HG03025 (cell line): Measurements from ENCODE around the gene MYT1.

Experiments
- ATAC-seq: cut with Tn5 transposase; IDR thresholded peaks from one replicate; pipeline ENCODE4 v1.9.1; 2021; ENCODE audit warnings: mild to moderate bottlenecking, moderate library complexity; ENCODE audit not compliant: unreplicated experiment, low FRiP score

The MYT1 gene

DNA sequence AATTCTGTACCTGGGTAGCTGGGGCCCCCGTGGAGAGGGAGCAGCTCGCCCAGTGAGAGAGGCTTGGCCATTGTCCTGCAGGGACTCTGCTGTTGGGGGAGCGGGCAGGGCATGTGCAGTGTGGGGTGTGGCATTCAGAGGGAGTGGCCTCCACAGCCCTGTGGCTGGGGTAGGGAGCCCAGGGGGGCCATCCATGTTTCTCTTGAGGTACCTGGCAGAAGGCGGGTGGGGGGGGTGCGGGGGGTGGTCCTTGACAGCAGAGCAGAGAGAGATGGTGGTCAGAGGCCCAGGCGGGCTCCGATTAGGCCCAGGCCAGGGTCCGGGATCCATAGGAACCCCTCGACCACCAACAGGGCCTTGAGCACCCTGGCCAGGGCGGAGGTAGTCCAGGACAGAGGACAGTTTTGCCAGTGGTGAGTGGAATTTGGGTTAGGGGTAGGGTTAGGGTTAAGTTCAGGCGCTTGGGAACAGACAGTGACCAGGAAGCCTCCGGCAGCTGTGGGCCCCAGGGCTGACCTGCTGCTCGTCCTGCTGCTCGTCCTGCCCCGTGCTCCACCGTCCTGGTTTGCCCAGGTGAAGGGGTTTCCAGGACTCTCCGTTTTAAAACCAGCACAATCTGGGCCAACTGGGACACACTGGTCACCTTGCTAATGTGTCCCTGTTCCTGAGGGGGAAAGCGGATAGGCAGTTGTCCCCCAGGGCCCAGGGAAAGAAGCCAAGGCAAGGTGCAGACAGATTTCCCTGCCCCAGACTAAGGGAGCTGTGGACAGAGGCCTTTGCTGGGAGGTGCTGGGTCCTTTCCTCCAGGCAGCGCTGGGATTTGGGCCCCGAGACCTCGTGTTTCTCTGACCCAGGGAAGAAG, 24.8 kb upstream of the MYT1 start:
- no peak for ATAC-seq

DNA sequence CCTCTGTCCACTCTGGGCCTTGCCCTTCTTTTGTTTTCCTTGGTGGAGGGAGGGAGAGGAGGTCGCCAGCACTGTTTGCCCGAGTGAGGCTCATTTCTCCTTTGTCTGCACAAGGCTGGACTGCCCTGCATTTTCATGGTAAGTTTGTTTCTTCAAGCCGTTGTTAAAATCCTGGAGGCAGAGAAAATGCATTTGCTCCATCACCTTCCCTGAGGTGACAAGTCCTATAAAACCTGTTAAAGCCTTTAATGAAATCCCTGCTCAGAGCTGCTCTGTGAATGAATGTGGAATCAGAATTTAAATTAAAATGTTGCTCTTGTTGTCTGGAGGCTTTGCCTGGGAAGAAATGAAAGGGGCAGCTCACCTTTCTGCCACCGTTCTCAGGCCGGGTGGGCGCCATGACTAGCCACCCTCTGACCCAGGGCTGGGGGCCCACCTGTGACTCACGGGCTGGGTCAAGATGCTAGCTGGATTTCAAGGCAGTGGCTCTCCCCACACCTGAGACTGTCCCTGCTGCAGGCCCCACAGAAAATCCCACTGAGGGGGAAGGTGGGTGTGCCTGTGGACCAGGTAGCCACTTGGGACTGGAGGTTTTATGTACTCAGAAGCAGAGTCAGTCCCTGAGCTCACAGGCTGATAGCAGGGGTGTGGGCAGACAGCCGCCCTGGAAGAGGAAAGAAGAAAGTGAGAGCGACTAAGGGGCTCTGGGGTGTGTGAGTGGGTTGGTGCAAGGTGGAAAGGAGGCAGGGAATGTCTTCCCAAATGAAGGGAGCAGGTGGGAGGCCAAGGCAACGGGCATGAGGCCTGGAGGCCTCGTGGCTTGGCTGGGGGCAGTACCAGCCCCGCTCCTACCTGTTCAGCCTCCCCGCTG, 24.0 kb upstream of the MYT1 start:
- ATAC-seq, result no peak

DNA sequence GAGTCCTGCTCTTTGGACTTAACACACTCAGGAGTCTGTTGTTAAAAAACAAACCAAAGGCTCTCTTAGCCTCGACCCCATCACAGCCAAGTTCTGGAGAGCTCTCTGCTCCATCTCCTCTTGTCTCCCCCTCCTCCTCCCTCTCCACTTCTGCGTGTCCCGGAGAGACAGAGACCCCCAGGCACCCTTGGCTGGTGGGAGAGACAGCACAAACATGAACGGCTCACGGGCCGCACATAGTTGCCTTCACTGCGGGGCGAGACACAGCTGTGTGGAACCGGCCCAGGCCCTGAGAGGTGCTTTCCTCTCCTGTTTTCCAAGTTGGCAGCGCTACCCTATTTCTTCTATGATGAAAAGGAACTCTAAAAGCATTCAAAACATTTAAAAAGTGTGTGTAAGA, 23.3 kb upstream of the MYT1 start:
- no peak for ATAC-seq

DNA sequence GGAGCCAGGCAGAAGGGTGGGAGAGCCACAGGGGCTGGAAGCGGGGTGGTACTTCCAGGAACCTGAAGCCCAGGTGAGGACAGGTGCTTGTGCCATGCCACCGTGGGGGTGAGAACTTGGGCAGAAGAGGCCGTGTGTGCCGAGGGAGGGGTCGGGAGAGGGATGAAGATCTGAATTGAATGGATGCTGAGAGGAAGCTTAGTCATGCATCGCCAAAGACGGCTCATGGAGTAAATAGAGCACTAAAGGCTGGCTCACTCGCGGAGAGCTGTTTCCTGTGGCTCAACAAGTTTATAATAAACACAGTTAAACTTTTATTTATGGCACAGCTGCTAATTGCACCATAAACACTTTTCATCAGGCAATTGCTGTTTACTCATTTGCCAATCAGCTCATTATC, 21.7 kb upstream of the MYT1 start:
- ATAC-seq, result no peak

DNA sequence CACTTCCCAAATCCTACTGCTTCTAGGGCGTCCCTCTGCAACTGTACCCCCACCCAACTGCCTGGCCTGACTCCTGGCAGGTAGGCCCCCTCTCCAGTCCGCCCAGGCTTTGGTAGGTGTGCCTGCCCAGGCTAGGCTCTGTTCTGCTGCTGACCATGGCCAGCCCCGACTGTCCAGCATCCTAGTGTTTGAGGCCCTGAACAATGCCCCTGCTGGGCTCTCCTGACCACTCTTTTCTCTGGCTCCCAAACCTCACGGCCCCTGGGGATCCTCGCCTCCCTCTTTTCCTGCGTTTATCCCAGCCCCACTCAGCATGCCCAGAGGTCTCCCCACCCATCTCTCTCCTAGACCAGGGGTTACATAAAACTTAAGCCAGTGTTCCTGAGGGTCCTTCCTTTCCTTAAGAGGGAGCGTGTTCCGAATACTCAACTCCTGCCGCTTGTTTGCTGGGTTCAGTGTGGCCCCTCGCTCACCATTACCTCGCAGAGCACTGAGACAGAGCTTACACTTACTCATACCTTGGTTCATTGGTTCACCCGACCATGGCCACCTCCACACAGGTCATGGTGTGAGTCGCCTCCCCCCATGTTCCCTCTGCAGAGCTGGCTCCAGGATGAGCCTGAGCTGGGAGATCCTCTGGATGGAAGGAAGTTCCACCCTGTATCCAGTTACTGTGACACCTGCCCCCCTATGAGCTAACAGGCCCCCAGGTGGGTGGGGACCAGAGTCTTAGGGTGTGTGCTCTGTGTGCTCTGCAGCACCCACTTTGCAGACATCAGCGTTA, 21.0 kb upstream of the MYT1 start:
- no peak for ATAC-seq

DNA sequence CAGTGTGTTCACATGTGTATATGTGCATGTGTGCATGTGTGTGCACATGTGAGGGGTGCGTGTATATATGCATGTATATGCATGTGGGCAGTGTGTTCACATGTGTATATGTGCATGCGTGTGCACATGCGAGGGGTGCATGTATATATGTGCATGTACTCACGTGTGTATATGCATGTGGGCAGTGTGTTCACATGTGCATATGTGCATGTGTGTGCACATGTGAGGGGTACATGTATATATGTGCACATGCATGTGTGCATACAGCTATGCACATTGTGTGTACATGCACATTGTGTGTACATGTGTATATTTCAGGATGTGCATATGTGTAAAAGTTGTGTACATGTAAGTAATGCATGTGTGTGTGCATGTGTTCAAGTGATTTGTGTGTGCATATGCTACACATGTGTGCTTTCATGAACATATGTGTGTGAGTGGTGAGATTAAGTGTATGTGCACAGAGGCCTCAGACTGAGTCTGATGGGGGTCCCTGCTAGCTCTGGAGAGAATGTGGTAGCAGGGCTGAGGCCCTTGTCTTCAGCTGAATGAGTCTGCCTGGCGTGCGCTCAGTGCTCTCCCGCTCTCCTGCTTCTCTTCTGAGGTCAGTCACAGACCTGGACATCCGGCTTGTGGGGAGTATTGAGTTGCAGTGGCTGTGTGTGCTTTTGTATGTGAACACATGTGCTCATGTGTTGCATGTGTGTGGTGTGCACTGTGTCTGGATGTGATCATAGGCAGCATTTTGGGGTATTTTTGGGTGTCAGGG, 19.9 kb upstream of the MYT1 start:
- ATAC-seq, result no peak

DNA sequence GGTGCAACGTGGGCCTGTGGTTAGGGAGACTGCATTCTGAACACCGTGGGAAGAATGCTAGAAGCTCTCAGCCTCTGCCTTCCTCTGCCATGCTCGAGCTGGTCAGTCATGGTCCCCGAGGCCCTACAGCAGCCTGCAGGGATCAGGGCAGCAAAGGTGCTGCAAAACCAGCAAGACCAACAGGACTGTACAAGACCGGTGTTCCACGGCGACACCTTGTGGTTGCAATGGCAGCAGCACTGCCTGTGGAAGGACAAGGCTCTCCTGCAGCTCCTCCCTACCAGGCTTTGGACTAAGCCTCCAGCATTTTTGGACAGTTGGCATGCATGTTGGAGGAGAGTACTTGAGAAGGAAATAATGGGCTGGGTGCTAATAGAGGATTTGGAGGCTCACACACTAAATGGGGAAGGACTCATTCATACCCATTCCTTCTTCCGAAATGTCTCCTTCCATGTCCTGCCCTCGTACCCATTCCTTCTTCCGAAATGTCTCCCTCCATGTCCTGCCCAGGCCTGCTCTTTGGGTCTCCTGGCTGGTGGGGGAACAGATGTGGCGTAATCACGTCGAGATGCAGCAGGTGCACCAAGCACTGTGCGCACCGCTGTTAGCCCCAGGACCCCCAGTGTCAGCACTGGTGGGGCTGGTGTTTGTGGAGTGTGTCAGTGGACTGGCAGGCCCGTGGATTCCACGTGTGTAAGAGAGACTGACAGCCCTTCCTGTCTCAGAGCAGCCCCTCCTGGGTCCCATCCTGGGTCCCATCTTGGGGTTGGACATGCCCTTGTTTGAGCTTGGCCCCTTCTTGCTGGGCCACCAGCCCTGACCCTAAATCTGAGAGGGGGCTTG, 18.6 kb upstream of the MYT1 start:
- ATAC-seq, result no peak

DNA sequence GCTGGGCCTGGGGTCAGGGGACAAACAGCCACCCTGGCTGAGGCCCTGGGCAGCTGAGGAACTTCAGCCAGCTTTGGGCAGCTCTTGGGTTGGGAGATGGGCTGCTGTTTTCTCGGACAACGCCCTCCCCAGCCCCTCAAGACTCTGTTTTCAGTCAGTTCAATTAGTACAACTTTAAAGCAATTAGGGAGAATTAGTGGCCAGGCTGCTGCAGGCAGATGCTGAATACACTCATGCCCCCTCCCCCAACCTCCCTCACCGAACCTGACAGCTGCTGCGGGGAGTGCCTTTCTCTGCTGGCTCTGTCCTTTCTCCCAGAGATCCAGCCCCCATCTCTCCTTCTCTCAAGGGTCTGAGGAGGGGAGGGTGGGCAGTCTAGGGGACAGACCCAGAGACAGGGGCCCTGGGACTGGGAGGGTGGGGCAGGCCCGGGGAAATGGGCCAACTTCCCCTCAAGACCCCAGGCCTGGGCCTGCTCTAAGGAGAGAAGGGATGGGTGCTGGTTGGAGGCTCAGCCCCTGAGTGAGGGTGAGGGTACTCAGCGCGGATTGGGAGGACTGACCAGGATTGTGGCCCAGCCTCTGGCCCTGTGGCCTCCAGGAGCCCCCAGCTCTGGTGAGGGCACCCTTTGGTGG, 17.8 kb upstream of the MYT1 start:
- no peak for ATAC-seq

DNA sequence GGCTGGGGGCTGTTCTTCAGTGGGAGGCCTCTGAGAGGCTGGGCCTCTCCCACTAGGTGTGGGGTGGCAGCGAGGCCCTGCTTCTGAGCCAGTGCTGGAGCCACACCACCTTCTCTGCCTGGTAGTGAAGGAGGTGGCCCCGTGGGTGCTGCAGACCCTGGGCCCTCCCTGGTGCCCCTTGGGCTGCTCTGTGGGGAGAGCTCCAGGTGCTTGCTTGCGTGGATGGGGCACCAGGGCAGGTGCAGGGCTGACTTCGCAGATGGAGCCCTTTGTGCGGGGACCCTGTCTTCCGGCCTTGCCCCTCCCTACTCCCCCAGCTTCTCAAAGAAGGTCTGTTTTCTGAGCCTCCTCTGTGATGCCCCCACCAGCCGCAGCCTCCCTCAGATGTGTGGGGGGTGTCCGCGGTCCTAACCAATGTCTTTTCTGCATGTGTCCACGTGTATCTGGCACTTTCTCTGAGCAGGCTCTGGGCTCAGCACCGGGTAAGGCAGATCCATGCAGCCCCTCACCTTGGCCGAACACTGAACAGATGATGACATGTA, 17.2 kb upstream of the MYT1 start:
- no peak for ATAC-seq

DNA sequence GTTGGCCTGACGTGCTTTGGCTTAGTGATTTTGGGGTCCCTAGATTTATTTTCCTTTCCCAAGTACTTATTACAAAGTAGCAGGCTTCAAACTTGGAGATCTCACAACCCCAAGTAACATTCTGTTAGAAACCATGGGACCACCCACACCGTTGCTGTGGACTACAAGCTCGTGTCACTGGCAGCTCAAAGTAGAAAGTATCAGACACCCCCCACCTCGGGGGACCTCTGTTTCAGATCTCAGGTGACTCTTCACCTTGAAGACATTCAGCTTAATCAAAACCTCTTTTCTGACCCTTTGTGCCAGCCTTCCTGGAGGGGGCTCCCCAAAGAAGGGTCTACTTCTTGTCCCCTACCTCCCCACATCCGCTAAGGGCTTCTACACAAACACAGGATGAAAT, 15.7 kb upstream of the MYT1 start:
- no peak for ATAC-seq

DNA sequence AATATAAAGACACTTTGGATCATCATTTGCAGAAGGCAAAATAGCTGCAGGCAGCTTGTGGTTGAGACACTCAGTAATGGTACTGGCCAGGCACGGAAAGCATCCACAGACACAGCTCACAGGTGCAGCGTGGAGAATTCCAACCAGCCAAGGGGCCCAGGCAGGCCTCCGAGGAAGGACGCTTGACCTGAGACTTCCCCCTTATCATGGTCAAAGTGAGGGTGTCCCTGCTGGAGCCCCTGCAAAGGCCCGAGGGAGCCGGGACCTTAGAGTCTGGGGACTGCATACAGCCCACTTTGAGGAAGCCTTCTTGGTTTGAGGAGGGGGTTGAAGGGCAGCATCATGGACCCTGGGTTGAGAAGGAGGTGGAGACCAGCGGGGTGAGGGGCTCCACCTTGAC, 15.1 kb upstream of the MYT1 start:
- no peak for ATAC-seq

DNA sequence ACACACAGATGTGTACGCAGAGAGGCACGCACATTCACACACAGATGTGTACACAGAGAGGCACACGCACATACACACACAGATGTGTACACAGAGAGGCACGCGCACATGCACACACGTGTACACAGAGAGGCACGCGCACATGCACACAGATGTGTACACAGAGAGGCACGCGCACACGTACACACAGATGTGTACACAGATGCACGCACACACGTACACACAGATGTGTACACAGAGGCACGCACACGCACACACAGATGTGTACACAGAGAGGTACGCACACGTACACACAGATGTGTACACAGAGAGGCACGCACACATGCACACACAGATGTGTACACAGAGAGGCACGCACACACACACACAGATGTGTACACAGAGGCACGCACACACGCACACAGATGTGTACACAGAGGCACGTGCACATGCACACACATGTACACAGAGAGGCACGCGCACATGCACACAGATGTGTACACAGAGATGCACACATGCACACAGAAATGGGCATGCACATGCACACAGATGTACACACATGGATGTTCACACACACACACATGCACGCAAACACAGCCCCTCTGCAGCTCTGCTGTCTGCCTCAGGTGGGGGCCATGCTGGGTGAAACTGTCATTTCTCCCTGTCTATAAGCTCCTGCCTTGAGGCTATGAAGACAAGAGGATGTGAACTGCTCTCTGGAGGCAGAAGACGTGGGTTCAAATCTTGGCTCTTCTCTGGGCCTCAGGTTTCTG, 14.3 kb upstream of the MYT1 start:
- no peak for ATAC-seq

DNA sequence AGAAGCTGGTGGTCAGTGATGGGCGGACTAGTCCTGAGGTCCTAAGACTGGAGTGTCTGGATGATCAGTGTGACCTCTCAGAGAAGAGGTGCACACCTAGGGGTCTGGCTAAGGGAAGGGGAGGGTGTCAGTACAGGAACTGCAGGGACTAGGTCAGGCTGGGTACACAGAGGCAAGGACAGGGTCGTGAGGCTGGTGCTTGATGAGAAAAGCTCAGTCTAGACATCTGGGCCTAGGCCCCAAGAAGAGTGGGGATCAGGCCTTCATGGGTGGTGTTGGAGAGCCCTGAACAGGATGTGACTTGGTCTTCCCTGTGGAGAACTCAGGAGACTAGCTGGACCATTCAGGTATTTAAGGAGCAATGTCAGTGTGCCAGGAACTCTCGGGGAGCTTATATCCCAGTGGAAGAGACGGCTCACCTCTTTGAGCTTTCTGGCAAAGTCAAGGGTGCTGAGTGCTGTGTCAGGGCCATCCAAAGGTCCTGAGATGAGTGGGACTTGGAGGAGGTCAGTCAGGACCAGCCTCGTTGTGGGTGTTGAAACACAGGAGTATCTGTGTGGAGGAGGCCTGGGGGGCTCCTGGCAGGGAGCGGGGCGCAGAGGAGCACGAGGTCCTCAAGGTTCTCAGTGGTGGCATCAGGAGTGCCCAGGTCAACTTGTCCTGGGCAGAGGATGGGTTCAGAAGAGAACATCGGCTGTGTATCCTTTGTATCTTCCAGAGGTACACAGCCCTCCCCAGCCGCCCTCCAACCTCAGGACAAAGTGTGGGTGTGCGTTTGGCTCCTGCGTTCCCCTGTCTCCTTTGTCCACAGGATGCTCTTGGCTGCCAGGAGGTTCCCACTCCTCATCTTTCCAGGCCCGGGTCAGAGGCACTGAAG, 13.3 kb upstream of the MYT1 start:
- ATAC-seq, result no peak

DNA sequence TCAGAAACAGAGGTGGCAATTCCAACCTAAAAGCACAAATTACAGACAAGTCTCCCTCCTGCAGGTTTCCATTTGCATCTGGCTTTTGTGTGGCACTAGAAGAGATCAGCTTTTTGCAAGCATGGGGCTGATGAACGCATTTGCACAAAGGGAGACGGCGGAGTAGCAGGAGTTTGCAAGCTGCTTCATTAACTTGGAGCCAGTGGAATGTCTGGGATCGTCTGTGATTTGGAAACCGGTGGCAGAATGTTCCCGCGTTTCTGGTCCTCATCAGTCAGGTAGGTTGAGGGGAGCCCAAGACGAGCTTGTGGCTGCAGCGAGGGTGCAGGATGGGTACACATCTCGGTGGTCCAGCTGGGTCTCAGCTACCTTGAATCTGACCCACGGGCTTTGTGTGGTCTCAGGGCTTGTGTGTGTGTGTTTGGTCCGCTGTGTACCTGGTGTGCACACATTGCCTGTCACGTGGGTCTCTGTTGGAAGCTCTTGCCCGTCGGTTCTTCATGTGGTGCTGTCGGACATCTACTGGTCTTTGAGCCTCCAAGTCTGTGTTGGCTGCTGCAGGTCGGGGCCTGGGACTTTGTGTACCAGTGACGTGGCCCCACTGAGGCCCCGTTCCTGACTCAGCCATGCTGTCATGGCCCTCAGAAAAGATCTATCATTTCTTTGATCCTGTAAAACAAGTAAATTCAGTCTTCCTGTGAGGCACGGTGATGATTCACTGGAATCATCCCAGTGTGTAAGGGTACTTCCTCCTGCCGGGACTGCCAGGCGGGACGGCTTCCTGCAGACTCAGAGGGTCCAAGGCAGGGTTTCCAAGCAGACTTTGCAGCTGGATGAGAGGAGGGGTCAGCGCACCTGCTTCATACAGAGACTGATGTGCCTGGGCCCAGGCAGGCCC, 12.4 kb upstream of the MYT1 start:
- no peak for ATAC-seq

DNA sequence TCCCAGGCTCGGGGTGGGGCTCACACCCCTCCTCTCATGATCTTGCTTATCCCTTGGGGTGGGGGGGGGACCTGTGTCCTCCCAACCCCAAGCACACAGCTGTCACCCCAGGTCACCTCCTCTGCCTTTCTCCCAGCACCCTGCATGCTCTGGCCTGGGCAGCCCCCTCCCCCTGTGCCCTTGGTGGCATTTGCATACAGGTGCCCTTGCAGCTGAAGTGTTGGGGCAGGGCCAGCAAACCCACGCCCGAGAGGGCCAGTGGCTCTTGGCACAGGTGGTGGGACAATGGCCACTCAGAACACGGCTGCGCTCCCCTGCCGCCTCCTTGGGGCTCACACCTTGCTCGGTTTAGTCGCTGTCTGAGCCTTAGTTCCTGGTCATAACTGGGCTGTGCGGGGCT, 11.3 kb upstream of the MYT1 start:
- ATAC-seq, result no peak

DNA sequence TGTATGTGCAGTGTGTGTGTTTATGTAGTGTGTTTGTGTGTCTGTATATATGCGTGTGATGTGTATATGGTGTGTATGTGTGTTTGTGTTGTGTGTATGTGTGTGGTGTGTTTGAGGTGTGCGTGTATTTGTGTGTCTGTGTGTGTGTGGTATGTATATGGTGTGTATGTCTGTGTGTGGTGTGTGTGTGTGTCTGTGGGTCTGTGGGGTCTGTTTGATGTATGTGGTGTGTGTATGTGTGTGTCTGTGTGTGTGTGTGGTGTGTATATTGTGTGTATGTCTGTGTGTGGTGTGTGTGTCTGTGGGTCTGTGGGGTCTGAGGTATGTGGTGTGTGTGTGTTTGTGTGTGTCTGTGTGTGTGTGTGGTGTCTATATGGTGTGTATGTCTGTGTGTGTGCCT, 10.8 kb upstream of the MYT1 start:
- no peak for ATAC-seq
